Activated naive CD4-positive, alpha-beta T cell treated with anti-CD3 and anti-CD28 coated beads, Interleukin-2, amount 10 ng/mL, durations not matched to agents 7 days and 5 days (primary cell): Measurements from ENCODE around the gene MMP14.
A peak's percentile ranks its signal among the peaks of the same experiment; 100 is the strongest.

ENCODE experiments used
- CTCF ChIA-PET: fragments of 350-600 bp; sonication (Branson Sonifier 250); formaldehyde crosslinking; loops from one replicate; lab custom pipeline; 2021; ENCODE audit warnings: antibody characterized with exemption; lab: Charles Lee
- DNase-seq: peaks from one replicate; pipeline ENCODE4 v3.0.0-alpha.2; 2020
- H3K27ac Mint-ChIP-seq: one replicate; pipeline ENCODE4 v1.8.0; 2021; ENCODE audit warnings: mild to moderate bottlenecking, moderate library complexity, mixed read lengths
- H3K27me3 Mint-ChIP-seq: one replicate; pipeline ENCODE4 v1.8.0; 2021; ENCODE audit warnings: mild to moderate bottlenecking, mixed read lengths
- H3K36me3 Mint-ChIP-seq: one replicate; pipeline ENCODE4 v1.8.0; 2021; ENCODE audit warnings: mixed read lengths
- H3K4me1 Mint-ChIP-seq: one replicate; pipeline ENCODE4 v1.8.0; 2021; ENCODE audit warnings: mixed read lengths
- H3K4me3 Mint-ChIP-seq: one replicate; pipeline ENCODE4 v1.8.0; 2021; ENCODE audit warnings: mild to moderate bottlenecking, moderate library complexity, mixed read lengths
- H3K9me3 Mint-ChIP-seq: one replicate; pipeline ENCODE4 v1.8.0; 2021; ENCODE audit warnings: mixed read lengths

MMP14 gene

GRCh38 chr14:22870811-22871223 is 34.4 kb downstream of the MMP14 start:
- Mint-ChIP-seq H3K36me3 (peaks cover 18% of the 10 kb centered on the region), H3K27me3 (peaks cover 4% of the 10 kb centered on the region), H3K4me1 (peaks cover 37% of the 10 kb centered on the region), H3K27ac (peak overlapping the region; percentile 97), H3K9me3 (no peaks in the 10 kb centered on the region), H3K4me3 (peak overlapping the region; percentile 95)
- no peak for DNase-seq
- CTCF ChIA-PET, result interaction anchor here (0.5 to 6.3 kb wide), 5 partner anchors 15 to 301 kb away, joined by 3 to 115 read pairs (median 5); partner anchors contain the start of gene REM2

DNA sequence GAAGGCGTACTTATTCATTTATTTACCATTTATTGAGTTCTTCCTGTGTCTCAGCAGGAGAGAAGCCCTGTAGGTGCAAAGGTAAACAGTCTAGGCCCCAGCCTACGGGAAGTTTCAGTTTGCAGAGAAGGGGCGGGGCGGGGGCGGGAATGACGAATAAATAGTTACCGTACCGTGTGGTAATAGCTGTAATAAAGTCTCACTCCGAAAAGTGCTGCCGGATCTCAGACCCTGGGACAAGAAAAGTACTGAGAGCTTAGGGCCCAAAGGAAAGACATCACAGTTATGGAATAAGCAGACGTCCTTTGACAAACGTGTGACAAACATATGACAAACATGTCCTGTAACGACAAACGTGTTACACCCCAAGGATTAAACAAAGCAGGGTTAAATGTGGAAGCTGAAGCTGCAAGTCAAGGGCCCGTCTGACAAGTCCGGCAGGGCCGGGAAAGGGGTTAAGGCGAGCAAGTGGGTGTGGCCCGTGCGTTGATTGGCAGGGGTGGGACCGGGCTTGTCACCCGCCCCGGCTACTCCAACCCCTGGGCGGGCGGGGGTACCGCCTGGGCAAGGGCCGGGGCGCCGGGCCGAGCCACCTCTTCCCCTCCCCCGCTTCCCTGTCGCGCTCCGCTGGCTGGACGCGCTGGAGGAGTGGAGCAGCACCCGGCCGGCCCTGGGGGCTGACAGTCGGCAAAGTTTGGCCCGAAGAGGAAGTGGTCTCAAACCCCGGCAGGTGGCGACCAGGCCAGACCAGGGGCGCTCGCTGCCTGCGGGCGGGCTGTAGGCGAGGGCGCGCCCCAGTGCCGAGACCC is 35.0 kb downstream of the MMP14 start, which contains the start of gene LRP10:
Gene LRP10 (plus strand): TSS at position 517 of the 809 bp plus-strand sequence. CDS start 564 bp downstream, outside the sequence.
- DNase-seq, result peak; percentile 88
- Mint-ChIP-seq H3K4me3 (peak within 1 kb of the TSS; percentile 95), H3K4me1 (peaks cover 37% of the 10 kb centered on the region), H3K9me3 (no peaks in the 10 kb centered on the region), H3K36me3 (peaks cover 24% of the 10 kb centered on the region), H3K27me3 (peaks cover 4% of the 10 kb centered on the region), H3K27ac (peak within 1 kb of the TSS; percentile 97)
- CTCF ChIA-PET, result interaction anchor here (0.7 to 6.3 kb wide), 12 partner anchors 12 to 302 kb away, joined by 3 to 115 read pairs (median 6); partner anchors contain the start of genes MRPL52, PRMT5 and REM2

GRCh38 chr14:22872033-22872832 is 35.8 kb downstream of the MMP14 start:
- CTCF ChIA-PET, result interaction anchor here (0.8 to 6.3 kb wide), 19 partner anchors 11 to 130 kb away, joined by 3 to 115 read pairs (median 4); partner anchors contain the start of genes MRPL52, PRMT5 and REM2
- peak; percentile 82 for DNase-seq
- Mint-ChIP-seq H3K9me3 (no peaks in the 10 kb centered on the region), H3K4me3 (peak overlapping the region; percentile 95), H3K36me3 (peaks cover 32% of the 10 kb centered on the region), H3K4me1 (peaks cover 37% of the 10 kb centered on the region), H3K27me3 (no peaks in the 10 kb centered on the region), H3K27ac (peak overlapping the region; percentile 97)

DNA sequence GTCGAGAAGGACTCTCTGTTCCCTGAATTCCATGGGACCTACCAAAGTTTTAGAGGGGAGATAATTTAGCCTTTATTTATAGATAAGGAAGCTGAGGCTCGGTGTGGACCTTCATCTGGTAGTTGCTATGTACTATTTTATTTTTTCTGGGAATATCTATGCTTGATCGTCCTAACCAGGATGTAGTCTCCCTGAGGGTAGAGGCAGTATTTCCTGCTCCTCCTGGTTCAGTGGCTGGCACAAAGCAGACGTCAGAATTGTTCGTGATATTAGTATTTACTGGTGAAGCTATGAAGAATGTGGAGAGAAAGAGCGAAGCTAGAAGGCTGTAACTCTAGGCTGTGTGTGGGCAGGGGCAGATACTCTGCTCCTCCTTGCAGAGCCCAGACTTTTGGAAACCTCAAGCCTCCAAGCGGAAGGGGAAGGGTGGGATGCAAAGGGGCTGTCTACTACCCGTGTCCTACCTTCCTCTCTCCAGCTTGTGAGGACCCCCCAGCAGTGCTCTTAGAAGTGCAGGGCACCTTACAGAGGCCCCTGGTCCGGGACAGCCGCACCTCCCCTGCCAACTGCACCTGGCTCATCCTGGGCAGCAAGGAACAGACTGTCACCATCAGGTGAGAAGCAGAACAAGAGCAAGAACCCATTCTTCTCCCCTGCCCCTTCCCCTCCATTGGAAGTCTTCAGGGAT is 36.6 kb downstream of the MMP14 start:
- Mint-ChIP-seq H3K4me3 (peak overlapping the region; percentile 88), H3K36me3 (peaks cover 37% of the 10 kb centered on the region), H3K27ac (peak overlapping the region; percentile 94), H3K27me3 (no peaks in the 10 kb centered on the region), H3K9me3 (no peaks in the 10 kb centered on the region), H3K4me1 (peaks cover 37% of the 10 kb centered on the region)
- CTCF ChIA-PET, result interaction anchor here (0.6 to 6.3 kb wide), 21 partner anchors 11 to 129 kb away, joined by 3 to 115 read pairs (median 4); partner anchors contain the start of genes HAUS4, MRPL52, PRMT5 and REM2
- no peak for DNase-seq

- H3K4me3 Mint-ChIP-seq, result no peak overlapping the region
- no peak overlapping the region for H3K27ac Mint-ChIP-seq
- H3K9me3 Mint-ChIP-seq, result no peaks in the 10 kb centered on the region
- DNase-seq, result no peak
- CTCF ChIA-PET, result interaction anchor here (6.3 kb wide), 1 partner anchor 11 kb away, joined by 115 read pairs; the partner anchor contains the start of gene REM2
- H3K27me3 Mint-ChIP-seq, result no peaks in the 10 kb centered on the region
- H3K36me3 Mint-ChIP-seq, result peaks cover 49% of the 10 kb centered on the region
- H3K4me1 Mint-ChIP-seq, result peaks cover 30% of the 10 kb centered on the region
These were observed 38.8 kb downstream of the MMP14 start for GRCh38 chr14:22875003-22875747.

GRCh38 chr14:22875748-22876319 is 39.4 kb downstream of the MMP14 start:
- Mint-ChIP-seq H3K27ac (no peak overlapping the region), H3K36me3 (peaks cover 49% of the 10 kb centered on the region), H3K9me3 (no peaks in the 10 kb centered on the region), H3K4me3 (no peak overlapping the region), H3K27me3 (no peaks in the 10 kb centered on the region), H3K4me1 (peaks cover 23% of the 10 kb centered on the region)
- CTCF ChIA-PET, result interaction anchor here (6.3 kb wide), 1 partner anchor 10 kb away, joined by 115 read pairs; the partner anchor contains the start of gene REM2
- DNase-seq, result no peak

- CTCF ChIA-PET, result no interaction called here
- H3K4me1 Mint-ChIP-seq, result peaks cover 21% of the 10 kb centered on the region
- no peak overlapping the region for H3K4me3 Mint-ChIP-seq
- H3K36me3 Mint-ChIP-seq, result peaks cover 49% of the 10 kb centered on the region
- peaks cover 3% of the 10 kb centered on the region for H3K27me3 Mint-ChIP-seq
- no peak overlapping the region for H3K27ac Mint-ChIP-seq
- no peak for DNase-seq
- H3K9me3 Mint-ChIP-seq, result no peaks in the 10 kb centered on the region
These were observed 40.7 kb downstream of the MMP14 start for GRCh38 chr14:22877000-22877501.

DNA sequence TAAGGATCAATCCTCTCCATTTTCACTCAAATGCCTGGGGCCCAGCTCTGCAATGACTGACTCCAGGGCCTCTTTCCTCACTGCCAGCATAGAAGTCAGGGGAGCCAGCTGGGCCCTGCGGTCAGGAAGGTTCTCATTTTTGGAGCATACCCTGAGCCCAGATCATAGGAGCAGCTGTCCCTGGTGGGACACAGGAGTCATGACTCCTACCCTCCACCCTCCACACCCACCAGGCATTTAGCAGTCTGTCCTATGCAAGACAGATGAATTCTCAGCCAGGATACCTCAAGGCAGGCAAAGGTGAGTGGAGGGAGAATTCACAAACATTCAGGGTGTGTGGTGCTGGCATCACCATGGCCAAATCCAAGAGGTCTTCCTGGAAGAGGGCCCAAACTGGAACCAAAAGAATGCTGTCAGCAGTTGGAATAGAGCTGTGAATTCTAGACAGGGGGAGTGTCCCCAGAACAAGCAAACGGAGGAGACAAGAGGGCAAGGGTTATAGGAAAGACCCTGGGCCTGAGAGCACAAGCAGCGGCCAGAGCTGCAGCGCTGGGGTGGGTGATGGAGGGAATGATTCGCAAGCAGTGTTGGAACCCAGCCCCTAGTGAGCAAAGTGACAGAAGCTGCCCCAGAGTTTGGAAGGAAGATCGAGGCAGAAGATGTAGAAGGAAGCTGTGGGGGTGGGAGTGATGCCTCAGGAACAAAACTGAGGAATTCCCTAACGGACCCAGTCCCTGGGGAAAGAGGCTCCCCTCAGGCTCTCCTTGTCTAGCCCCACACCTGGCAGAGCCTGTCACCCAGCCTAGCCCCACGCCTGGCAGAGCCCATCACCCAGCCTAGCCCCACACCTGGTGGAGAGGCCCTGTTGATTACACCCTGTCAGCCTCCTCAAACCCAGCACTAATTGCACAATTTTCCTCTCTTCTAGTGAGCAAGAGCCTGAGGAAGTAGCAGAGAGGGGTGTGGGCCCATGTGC is 42.2 kb downstream of the MMP14 start:
- Mint-ChIP-seq H3K9me3 (no peaks in the 10 kb centered on the region), H3K4me1 (peaks cover 12% of the 10 kb centered on the region), H3K4me3 (no peak overlapping the region), H3K27me3 (peaks cover 18% of the 10 kb centered on the region), H3K36me3 (peaks cover 43% of the 10 kb centered on the region), H3K27ac (no peak overlapping the region)
- CTCF ChIA-PET, result interaction anchor here (0.5 to 0.6 kb wide), 2 partner anchors 10 to 374 kb away, joined by 3 read pairs; no protein-coding TSS in a partner anchor
- no peak for DNase-seq

- no peak overlapping the region for H3K27ac Mint-ChIP-seq
- no peaks in the 10 kb centered on the region for H3K9me3 Mint-ChIP-seq
- H3K4me3 Mint-ChIP-seq, result no peak overlapping the region
- H3K27me3 Mint-ChIP-seq, result peaks cover 47% of the 10 kb centered on the region
- CTCF ChIA-PET, result interaction anchor here (0.7 to 11.8 kb wide), 6 partner anchors 9 to 61 kb away, joined by 3 to 115 read pairs (median 5); partner anchors contain the start of gene LRP10
- peaks cover 22% of the 10 kb centered on the region for H3K4me1 Mint-ChIP-seq
- DNase-seq, result no peak
- peaks cover 20% of the 10 kb centered on the region for H3K36me3 Mint-ChIP-seq
These were observed 45.7 kb downstream of the MMP14 start for GRCh38 chr14:22882064-22882463.

GRCh38 chr14:22882529-22883172 is 46.3 kb downstream of the MMP14 start:
- no peak overlapping the region for H3K27ac Mint-ChIP-seq
- CTCF ChIA-PET, result interaction anchor here (0.7 to 11.8 kb wide), 6 partner anchors 9 to 61 kb away, joined by 3 to 115 read pairs (median 5); partner anchors contain the start of gene LRP10
- peak; percentile 38 for DNase-seq

More at GRCh38 chr14:22882529-22883172, 46.3 kb downstream of the MMP14 start:
- Mint-ChIP-seq H3K36me3 (peaks cover 16% of the 10 kb centered on the region), H3K27me3 (peaks cover 47% of the 10 kb centered on the region), H3K9me3 (no peaks in the 10 kb centered on the region), H3K4me1 (peaks cover 28% of the 10 kb centered on the region), H3K4me3 (no peak overlapping the region)
